Glomerular visceral epithelial cell (primary cell): ENCODE measurements around the gene SDF2L1.
"Not testable (repeated sequence)": the region's sequence is repeated elsewhere in the genome, so short reads cannot be mapped to it uniquely, and the experiment has no call there.

ENCODE experiments used
- DNase-seq: peaks from one replicate; pipeline ENCODE4 v3.0.0-alpha.2; 2016; ENCODE audit errors: extremely low spot score

SDF2L1 gene

GRCh38 chr22:21636629-21637218, 5.4 kb upstream of the SDF2L1 start:
- no peak for DNase-seq

DNA sequence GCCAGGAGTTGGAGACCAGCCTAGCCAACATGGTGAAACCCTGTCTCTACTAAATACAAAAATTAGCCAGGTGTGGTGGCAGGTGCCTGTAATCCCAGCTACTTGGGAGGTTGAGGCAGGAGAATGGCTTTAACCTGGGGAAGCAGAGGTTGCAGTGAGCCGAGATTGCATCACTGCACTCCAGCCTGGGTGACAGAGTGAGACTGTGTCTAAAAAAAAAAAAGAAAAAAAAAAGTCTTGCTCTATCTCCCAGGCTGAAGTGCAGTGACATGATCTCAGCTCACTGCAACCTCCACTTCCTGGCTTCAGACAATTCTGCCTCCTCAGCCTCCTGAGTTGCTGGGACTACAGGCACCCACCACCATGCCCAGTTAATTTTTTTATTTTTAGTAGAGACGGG, 4.7 kb upstream of the SDF2L1 start:
- not testable (repeated sequence) for DNase-seq

DNA sequence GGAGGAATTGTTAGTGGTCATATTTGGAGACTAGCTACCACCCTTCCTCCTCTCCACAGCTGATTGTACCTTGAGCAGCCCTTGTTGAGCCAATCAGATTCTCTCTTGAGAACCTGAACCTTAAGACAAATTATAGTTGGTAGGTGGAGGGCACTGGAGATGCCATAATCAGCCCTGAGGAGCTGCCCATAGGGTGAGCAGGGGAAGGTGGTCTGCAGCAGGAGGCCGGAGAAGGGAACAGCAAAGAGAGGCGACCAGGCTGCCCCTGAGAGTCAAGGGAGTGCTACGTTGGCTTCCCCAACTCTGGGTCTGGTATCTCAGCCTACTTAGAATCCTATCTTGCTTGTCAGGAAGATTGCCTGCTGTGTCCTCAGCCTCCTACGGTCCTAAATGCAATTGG, 2.7 kb upstream of the SDF2L1 start:
- DNase-seq = no peak

- no peak for DNase-seq
Measured at GRCh38 chr22:21640810-21641209, 1.3 kb upstream of the SDF2L1 start.

- DNase-seq = peak; percentile 51
Measured at GRCh38 chr22:21641417-21641788, 699 bp upstream of the SDF2L1 start.

- DNase-seq = peak; percentile 65
Measured at GRCh38 chr22:21642584-21643448, 714 bp downstream of the SDF2L1 start.

DNA sequence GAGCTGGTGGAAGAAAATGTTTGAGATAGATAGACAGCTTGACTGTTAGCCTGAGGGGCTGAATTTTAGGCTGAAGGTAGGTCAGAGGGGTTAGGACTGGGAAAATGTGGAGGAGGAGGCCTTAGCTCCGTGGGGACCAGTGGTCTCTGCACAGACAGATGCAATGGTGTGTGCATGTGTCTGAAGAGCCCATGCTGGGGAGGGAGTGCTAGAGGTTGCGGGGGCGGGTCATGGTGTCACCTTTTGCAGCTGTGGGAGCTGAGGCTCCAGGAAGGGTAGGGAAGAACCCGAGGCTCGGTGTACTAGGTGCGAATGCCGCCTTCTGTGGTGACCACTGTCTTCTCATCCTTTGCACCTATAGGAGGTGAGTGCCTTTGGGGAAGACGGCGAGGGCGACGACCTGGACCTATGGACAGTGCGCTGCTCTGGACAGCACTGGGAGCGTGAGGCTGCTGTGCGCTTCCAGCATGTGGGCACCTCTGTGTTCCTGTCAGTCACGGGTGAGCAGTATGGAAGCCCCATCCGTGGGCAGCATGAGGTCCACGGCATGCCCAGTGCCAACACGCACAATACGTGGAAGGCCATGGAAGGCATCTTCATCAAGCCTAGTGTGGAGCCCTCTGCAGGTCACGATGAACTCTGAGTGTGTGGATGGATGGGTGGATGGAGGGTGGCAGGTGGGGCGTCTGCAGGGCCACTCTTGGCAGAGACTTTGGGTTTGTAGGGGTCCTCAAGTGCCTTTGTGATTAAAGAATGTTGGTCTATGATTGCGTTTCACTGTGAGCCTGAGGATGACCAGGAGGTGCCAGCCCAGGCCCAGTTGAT, 1.6 kb downstream of the SDF2L1 start:
- DNase-seq = no peak

- DNase-seq = not testable (repeated sequence)
Measured at GRCh38 chr22:21645513-21645912, 3.4 kb downstream of the SDF2L1 start.

DNA sequence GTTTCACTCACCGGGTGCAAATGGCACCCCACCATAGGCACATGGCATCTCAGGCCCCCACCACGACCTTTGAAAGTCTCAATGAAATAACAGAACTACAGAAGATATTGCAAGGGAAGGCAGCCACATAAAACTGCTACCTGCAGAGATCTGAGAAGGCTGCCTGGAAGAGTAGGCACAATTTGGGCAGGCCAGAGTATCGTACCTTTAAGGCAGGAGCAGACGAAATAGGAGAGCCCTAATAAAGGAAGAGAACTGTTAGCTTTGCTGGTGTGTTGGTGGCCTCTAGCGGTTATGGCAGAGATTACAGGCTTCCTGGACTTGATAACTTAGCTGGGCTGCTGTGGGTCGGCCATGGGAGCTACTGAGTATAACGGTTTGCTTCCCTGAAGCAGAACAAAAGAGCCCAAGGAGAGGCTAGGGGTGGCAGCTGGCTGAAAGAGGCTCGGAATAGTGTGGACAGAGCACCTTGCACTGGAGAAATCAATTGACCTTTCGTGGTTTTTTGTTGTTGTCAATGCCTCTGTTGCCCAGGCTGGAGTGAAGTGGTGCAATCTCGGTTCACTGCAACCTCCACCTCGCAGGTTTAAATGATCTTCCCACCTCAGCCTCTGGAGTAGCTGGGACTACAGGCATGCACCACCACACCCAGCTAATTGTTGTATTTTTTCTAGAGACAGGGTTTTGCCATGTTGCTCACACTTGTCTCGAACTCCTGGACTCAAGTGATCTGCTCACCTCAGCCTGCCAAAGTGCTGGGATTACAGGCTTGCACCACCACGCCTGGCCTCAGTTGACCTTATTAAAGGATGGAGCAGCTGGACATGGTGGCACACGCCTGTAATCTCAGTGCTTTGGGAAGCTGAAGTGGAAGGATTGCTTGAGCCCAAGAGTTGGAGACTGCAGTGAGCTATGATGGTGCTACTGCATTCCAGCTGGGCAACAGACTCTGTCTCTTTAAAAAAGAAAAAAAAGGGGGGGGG, 4.8 kb downstream of the SDF2L1 start:
- DNase-seq = peak; percentile 73

- DNase-seq = no peak
Measured at GRCh38 chr22:21650280-21650679, 8.2 kb downstream of the SDF2L1 start.

GRCh38 chr22:21650823-21651520, 8.9 kb downstream of the SDF2L1 start:
- DNase-seq = no peak

DNA sequence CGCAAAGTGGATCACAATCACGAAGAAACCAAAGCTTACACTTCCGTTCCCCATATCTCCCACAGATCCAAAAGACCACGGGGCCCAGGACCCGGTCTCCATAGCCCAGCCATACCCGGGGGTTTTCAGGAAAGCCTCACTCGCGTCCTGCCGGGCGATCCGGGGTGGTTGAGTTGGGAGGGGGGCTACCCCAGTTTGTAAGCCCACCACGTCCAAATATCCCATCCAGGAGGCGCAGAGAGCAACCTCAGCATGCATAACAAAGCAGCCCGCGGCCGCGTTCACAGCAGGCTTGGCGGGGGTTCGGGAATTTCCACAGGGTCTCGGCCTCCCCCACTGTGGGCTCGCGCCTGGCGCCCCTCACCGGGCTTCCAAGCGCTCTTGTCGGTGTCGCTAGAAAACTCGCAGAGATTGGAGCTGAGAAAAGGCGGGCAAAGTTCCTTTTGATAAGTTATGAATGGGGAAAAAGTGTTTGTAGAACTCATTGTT, 9.5 kb downstream of the SDF2L1 start:
- DNase-seq = no peak

DNA sequence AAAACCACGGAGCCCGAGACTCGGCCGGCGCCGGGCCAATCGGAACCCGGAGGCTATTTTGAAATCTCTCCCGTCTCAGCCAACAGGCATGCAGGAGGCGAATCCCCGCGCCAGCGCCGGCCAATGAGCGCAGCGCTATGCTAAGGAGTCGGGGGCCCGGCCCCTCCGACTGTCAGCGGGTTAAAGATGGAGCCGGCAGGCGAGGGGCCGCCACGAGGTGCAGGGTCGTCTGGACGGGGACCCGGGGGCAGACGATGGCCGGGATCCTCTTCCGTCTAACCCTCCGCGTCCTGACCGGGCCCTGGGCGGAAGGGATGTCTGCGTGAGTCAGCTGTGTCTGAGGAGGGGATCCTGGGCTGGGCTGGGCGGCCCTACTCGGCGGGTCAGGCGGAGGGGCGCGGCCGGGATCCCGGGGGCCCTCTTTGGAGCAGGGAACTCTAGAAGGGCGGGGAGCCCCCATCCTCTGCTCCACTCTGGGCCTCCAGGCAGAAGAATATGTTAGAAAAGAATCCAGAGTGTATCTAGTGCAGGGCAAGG, 10.0 kb downstream of the SDF2L1 start:
- DNase-seq = peak; percentile 82

- DNase-seq = no peak
Measured at GRCh38 chr22:21652547-21653545, 10.7 kb downstream of the SDF2L1 start.

- DNase-seq = no peak
Measured at GRCh38 chr22:21657020-21657359, 14.9 kb downstream of the SDF2L1 start.

GRCh38 chr22:21657360-21658032, 15.4 kb downstream of the SDF2L1 start:
- DNase-seq = no peak

GRCh38 chr22:21659864-21660525, 17.9 kb downstream of the SDF2L1 start:
- no peak for DNase-seq

GRCh38 chr22:21660904-21661303, 18.8 kb downstream of the SDF2L1 start:
- DNase-seq = no peak
